GM21360 (cell line): Measurements from ENCODE around the gene SECISBP2L.

Source experiments
- ATAC-seq: cut with Tn5 transposase; IDR thresholded peaks from one replicate; pipeline ENCODE4 v1.9.1; 2021; ENCODE audit warnings: mild to moderate bottlenecking, moderate library complexity; ENCODE audit not compliant: unreplicated experiment

Gene SECISBP2L

DNA sequence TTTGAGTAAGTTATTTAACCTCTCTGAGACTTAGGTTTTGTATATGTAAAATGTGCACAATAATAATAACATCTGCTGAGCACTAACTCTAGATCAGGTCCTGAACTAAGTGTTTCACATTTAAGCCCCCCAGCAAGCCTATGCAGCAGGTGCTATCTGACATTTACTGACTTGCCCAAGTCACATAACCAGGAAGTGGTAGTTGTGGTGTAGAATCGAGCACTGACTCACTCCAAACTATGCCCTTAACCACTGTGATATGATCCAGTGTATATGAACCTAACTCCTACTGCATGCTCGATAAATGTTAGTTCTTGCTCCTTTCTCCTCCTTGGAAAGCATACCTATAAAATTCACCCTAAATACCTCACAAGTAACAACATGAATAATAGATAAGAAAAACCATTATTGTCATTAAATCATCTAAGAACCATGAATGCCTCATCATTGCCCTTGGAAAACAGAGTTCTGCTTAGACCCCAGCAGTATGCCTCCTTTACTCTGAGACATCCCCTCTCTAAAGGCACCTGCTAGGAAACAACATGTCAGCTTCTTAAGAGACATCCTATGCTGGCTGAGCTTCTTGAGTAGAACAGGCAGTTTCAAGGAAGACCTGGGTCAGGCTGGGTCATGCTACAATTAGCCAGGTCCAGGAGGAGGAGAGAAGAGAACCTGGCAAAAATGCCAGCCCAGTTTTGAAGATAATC is 79.5 kb downstream of the SECISBP2L start:
- no peak for ATAC-seq

DNA sequence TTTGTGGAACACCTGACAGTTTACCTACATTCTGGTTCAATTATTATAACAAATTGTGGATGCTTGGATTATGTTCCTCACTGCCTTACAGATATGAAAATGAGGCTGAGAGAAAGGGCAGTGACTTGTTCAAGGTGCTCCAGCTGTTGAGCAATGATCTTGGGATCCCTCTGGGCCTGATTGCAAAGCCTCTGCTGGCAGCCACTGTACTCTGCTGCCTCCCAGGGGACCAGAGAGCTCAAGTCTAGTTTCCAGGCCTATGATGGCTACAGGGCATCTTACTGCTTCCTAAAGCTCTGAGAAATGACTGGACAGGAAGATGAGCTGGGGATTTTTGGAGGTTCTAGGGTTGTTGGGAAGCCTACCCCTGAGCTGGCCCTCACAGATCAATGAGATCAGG is 80.3 kb downstream of the SECISBP2L start:
- ATAC-seq: no peak

DNA sequence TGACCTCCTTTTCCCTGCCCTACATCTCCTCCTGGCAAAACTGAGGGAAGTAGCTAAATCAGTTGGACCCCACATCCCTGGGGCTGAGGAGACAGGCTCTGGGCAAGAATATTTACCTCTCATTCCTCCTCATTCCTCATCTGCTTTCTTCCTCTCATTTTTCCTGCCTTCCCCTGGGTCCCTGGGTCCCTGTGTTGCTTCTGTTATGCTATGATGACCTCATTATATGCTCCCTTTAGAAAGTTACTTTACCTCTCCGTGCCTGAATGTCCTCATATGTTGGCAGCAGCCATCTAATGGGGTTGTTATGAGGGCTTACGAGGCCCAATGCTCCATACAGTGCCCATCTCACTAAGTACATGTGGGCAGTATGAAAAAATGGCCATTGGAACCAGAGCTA is 81.3 kb downstream of the SECISBP2L start:
- ATAC-seq: no peak

- ATAC-seq: no peak
Measured at GRCh38 chr15:48963524-48964113, 82.6 kb downstream of the SECISBP2L start, which contains the start of gene SHC4. Gene SHC4, minus strand, starts transcription at chr15:48963919. Its CDS starts 904 bp downstream, at chr15:48963015.

GRCh38 chr15:48962662-48963523 is 83.4 kb downstream of the SECISBP2L start:
- no peak for ATAC-seq

DNA sequence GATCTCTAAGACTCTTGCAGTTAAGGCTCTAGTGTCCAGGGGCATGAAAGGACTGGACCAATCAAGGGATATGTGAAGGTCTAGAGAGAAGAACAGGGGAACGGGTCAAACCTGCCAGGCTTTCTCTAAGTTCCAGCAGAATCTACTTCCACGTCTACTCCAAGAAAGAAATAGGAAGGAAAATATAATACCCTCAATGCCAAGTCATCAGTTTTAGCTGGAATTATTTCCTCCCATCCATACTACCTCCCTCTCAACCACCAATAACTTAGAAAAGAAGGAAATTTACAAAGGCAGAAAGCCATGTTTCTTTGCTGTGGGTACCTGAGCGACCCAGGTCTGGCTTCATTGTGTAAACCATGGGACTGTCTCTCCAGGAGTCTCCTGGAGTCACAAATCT is 90.3 kb downstream of the SECISBP2L start:
- ATAC-seq: no peak

GRCh38 chr15:48955370-48955769 is 90.9 kb downstream of the SECISBP2L start:
- ATAC-seq: no peak

GRCh38 chr15:48954538-48954937 is 91.7 kb downstream of the SECISBP2L start:
- no peak for ATAC-seq

GRCh38 chr15:48946840-48947187 is 99.4 kb downstream of the SECISBP2L start:
- ATAC-seq: no peak

DNA sequence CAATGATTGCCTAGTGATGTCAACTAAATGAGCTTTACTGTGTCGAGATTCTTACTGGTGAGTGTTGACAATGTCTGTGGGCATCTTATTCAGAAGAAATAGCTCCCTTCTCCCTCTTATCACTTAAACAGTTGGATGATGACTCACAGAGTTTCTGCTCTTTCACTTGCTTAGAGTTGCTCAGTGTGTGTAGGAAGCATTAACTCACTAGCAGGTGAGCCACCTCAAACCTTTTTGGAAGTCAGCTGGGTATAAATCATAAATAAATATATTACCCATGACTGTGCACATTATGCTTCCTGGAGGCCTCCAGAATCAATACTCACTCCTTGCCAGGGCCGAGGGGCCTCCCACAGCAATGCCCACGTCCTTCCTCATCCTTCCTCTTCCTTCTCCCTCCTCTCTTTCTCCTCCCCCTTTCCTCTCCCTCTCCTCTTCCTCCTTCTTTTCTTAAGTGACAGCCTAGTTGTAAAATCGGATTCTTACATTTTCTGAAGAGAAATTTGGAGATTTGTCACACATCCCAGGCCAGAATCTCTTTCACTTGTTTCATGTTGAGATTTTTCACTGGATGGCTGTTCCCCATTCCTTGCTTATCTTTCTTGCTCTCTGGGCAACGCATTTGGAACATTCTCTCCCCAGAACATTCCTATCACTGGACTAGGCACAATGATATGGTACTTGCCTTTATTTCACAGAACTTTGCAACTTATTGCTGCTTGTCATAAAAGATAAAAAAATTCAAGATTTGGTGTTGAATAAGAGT is 100.0 kb downstream of the SECISBP2L start:
- no peak for ATAC-seq

DNA sequence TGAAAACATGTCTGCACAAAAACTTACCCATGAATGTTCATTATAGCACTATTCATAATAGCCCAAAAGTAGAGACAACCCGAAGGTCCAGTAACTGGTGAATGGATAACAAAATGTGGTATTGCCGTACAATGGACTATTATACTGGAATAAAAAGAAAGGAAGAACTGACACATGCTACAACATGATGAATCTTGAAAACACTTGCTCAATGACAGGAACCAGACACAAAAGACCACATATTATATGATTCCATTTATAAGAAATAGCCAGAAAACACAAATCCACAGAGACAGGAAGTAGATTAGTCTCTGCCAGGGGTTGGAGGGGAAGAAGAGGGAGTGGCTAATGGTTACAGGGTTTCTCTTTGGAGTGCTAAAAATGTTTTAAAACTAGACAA is 100.9 kb downstream of the SECISBP2L start:
- no peak for ATAC-seq

- no peak for ATAC-seq
Measured at GRCh38 chr15:48941904-48942303, 104.3 kb downstream of the SECISBP2L start.

DNA sequence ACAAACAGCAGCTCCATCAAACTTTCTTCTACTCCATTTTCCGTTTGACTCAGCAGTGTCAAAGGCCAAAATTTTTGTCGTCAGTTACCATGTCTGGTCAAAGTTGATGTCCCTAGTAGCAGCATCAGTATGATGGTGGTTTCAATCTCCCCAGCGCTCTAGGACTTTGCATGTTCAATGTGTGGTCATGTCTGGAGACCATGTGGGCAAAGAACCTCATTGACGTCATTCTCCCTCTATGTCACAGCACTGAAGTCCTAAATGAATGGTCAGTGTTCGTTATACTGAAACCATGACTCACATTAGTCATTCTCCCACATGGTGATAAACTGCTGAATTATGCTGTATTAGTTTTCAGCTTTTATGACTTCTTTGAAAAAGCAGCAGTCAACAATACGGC is 105.7 kb downstream of the SECISBP2L start:
- ATAC-seq: peak; percentile 51

DNA sequence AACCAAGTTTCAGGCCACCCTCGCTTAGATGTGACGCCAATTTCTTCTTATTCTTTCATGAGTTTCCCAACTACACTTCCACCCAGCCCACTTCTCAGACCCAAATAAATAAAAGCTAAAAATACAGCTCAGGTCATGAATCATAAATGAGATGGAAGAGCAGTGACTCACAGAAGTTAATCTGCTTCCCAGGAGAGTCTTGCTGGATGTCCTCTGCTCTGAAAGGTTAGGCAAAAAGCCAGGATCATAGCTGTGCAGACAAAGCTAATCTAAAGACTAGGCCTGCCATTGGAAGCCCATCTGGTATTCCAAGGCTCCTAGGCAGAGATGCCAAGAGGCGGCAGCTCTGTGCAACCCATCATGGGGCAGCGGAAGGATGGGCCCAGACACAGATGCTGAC is 106.6 kb downstream of the SECISBP2L start:
- no peak for ATAC-seq
